Keratinocyte (primary cell): ENCODE results near the gene KIZ. TPM values are rescaled to one million over a fixed set of nuclear protein-coding genes. Genes with fewer than 3 reads are reported as not detected.

ENCODE experiments used
- DNase-seq: peaks from one replicate; pipeline ENCODE4 v3.0.0-alpha.2; 2011; ENCODE audit warnings: low read depth, missing footprints, low spot score
- FAIRE-seq: peaks from 2 replicates; lab custom pipeline; 2011; peaks lifted over from hg19 to GRCh38; lab: Jason Lieb, UNC
- H2AFZ ChIP-seq: 2 replicates; pipeline ENCODE4 v1.6.0; 2012; ENCODE audit warnings: low read length, control low read depth, inconsistent platforms; ENCODE audit not compliant: control insufficient read depth
- H3K27ac ChIP-seq: 2 replicates; pipeline ENCODE4 v1.5.1; 2011; ENCODE audit warnings: low read length; ENCODE audit not compliant: control insufficient read depth, insufficient read depth
- H3K27me3 ChIP-seq: 3 replicates; pipeline ENCODE4 v1.6.0; 2011; ENCODE audit warnings: low read length; ENCODE audit not compliant: control insufficient read depth, insufficient read depth; ENCODE audit errors: extremely low read depth
- H3K36me3 ChIP-seq, 2 experiments: 2 replicates in 1 of 2; 3 replicates in 1 of 2; pipeline ENCODE4 v1.5.1; 2011; ENCODE audit warnings: low read length in 2 of 2, mild to moderate bottlenecking in 1 of 2; ENCODE audit not compliant: control insufficient read depth in 2 of 2, insufficient read depth in 2 of 2; ENCODE audit errors: extremely low read depth in 1 of 2
- H3K4me1 ChIP-seq: 3 replicates; pipeline ENCODE4 v1.5.1; 2011; ENCODE audit warnings: low read length; ENCODE audit not compliant: control insufficient read depth, insufficient read depth; ENCODE audit errors: extremely low read depth
- H3K4me2 ChIP-seq: 3 replicates; pipeline ENCODE4 v1.6.0; 2011; ENCODE audit warnings: low read depth, low read length; ENCODE audit not compliant: control insufficient read depth, insufficient read depth; ENCODE audit errors: extremely low read depth
- H3K4me3 ChIP-seq, 3 experiments: fragments of 200-600 bp in 1 of 3; sonication (generic) in 1 of 3; 2 replicates in 2 of 3; 3 replicates in 1 of 3; pipeline ENCODE4 v1.5.1; 2011 to 2016; ENCODE audit warnings: low read length in 3 of 3, mild to moderate bottlenecking in 3 of 3, control low read depth in 2 of 3, inconsistent platforms in 1 of 3, low read depth in 1 of 3, mixed read lengths in 1 of 3, mixed run types in 1 of 3, moderate library complexity in 1 of 3; ENCODE audit not compliant: control insufficient read depth in 2 of 3, insufficient read depth in 2 of 3; ENCODE audit errors: extremely low read depth in 1 of 3
- H3K79me2 ChIP-seq: 2 replicates; pipeline ENCODE4 v1.6.0; 2012; ENCODE audit warnings: low read length; ENCODE audit not compliant: control insufficient read depth, insufficient read depth
- H3K9ac ChIP-seq: 3 replicates; pipeline ENCODE4 v1.6.0; 2011; ENCODE audit warnings: low read length; ENCODE audit not compliant: control insufficient read depth, insufficient read depth; ENCODE audit errors: extremely low read depth
- H3K9me1 ChIP-seq: 3 replicates; pipeline ENCODE4 v1.6.0; 2011; ENCODE audit warnings: low read length; ENCODE audit not compliant: control insufficient read depth, insufficient read depth; ENCODE audit errors: extremely low read depth
- H3K9me3 ChIP-seq: 2 replicates; pipeline ENCODE4 v1.5.1; 2012; ENCODE audit warnings: low read depth, low read length; ENCODE audit not compliant: control insufficient read depth
- H4K20me1 ChIP-seq: 3 replicates; pipeline ENCODE4 v1.6.0; 2011; ENCODE audit warnings: low read length; ENCODE audit not compliant: control insufficient read depth, insufficient read depth; ENCODE audit errors: extremely low read depth
- EZH2 ChIP-seq: IDR thresholded peaks from one replicate; pipeline ENCODE4 v1.6.1; 2012; ENCODE audit warnings: inconsistent platforms, mild to moderate bottlenecking, low read length, moderate library complexity
- dilution Hi-C: fragments of 300-500 bp; cut with MboI; formaldehyde crosslinking; loops from one replicate; pipeline ENCODE4 v1.7.0; 2020; ENCODE audit warnings: low sequenced_read_pairs; ENCODE audit not compliant: extremely low pct_ligation_motif_present
- polyA plus RNA-seq, 5 experiments: library from polyadenylated mRNA; depleted of rRNA in 3 of 5; stranded (reverse) in 3 of 5; stranded (forward) in 1 of 5; unstranded in 1 of 5; fragments of >200 nt; gene quantifications; 1 replicate in 1 of 5; 2 replicates in 3 of 5; 3 replicates in 1 of 5; pipeline versions ENCODE4 v1.2.1 to v1.2.3, GENCODE V29; 2011 to 2012; ENCODE audit warnings: missing spikeins in 2 of 5, low read depth in 1 of 5, low replicate concordance in 1 of 5
- TF ChIP-seq, protein P1 (sequence below), 3 experiments: IDR thresholded peaks in 1 of 3; conservative IDR thresholded peaks in 1 of 3; optimal IDR thresholded peaks in 1 of 3; 2 replicates in 2 of 3; 3 replicates in 1 of 3; pipeline versions ENCODE3 to v1.5.1; 2011; ENCODE audit warnings: low read length in 3 of 3, mild to moderate bottlenecking in 3 of 3, moderate library complexity in 2 of 3, control low read depth in 1 of 3, inconsistent platforms in 1 of 3; ENCODE audit not compliant: insufficient read depth in 2 of 3; ENCODE audit errors: extremely low read depth in 1 of 3

The KIZ gene
- polyA plus RNA-seq, 1 donor (not counting 4 experiments of a cell fraction or from before 2014, with no cell fraction given): 21.3 TPM

DNA sequence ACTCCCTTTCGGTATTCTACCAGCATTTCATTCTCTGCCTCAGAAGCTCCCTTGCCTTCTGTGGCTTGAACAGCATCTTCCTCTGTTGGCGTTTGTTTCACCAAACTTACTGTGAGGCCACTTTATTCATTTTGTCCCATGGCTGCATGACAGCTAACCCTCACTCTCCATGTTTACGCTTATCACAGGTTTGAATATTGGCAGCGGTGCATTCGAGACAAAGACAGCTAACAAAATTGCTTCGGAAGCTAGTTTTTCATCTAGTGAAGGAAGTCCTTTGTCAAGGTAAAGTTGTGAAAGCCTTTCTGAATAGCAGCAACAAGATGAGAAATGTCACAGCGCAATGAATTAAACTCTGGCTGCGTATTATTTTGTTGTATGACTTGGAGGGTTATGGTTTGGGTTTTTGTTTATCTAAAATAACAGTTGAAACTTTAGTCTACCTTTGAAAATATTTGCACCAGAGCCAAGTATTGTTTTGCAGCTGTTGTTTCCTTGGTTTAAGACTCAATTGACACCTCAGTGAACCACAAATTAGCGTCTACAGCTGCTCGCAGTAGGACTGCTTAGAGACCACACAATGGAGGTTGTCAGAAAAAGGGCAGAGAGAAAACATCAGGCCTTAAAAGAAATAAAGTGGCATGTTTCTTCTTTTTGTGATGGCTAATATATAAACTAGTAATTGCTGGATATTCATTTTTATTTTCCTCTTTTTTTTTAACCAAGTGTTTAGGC, 106.8 kb downstream of the KIZ start:
- H2AFZ ChIP-seq: no peak overlapping the region
- dilution Hi-C loops: no loop called here
- H3K27ac ChIP-seq: no peak overlapping the region
- H3K4me3 ChIP-seq: no peak overlapping the region
- no peaks in the 10 kb centered on the region for H3K27me3 ChIP-seq
- H3K9me1 ChIP-seq: no peaks in the 10 kb centered on the region
- no peak for DNase-seq
- H3K4me2 ChIP-seq: no peak overlapping the region
- no peak for TF ChIP-seq EZH2
- TF ChIP-seq, protein P1, sequence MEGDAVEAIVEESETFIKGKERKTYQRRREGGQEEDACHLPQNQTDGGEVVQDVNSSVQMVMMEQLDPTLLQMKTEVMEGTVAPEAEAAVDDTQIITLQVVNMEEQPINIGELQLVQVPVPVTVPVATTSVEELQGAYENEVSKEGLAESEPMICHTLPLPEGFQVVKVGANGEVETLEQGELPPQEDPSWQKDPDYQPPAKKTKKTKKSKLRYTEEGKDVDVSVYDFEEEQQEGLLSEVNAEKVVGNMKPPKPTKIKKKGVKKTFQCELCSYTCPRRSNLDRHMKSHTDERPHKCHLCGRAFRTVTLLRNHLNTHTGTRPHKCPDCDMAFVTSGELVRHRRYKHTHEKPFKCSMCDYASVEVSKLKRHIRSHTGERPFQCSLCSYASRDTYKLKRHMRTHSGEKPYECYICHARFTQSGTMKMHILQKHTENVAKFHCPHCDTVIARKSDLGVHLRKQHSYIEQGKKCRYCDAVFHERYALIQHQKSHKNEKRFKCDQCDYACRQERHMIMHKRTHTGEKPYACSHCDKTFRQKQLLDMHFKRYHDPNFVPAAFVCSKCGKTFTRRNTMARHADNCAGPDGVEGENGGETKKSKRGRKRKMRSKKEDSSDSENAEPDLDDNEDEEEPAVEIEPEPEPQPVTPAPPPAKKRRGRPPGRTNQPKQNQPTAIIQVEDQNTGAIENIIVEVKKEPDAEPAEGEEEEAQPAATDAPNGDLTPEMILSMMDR (optimal IDR thresholded peaks at IDR 0.05 in 1 of 3, IDR thresholded peaks at IDR 0.05 in 1 of 3, conservative IDR thresholded peaks at IDR 0.05 in 1 of 3; ENCODE audit: extremely low read depth in 1 of 3, insufficient read depth in 2 of 3, low read length in 3 of 3): no peak
- H3K4me1 ChIP-seq: no peaks in the 10 kb centered on the region
- no peaks in the 10 kb centered on the region for H3K9me3 ChIP-seq
- peaks cover 0 to 3% of the 10 kb centered on the region in 2 experiments for H3K36me3 ChIP-seq
- H3K9ac ChIP-seq: no peak overlapping the region
- FAIRE-seq: no peak
- H4K20me1 ChIP-seq: no peaks in the 10 kb centered on the region
- no peaks in the 10 kb centered on the region for H3K79me2 ChIP-seq

DNA sequence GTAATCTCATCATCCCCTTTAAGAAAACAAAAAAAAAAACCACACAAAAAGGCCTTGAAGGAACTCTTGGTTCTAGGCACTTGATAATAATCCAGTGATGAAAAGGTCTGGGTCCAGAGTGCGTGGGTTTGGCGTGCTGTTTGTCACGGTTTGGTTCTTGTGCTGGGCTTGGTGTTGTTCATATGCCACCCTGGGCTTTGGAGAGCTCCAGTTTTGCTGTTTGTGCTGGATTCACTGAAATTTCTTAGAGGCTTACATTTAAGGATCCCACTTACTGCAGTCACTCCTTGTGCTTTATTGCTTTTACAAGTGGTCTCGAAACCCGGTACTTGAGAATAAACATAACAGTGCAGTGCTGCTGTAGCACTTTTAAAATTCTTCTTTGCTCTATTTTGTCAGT, 108.4 kb downstream of the KIZ start:
- no peak overlapping the region for H3K4me2 ChIP-seq
- H3K9ac ChIP-seq: no peak overlapping the region
- DNase-seq (no peak), FAIRE-seq (no peak)
- no peak overlapping the region for H3K27ac ChIP-seq
- H2AFZ ChIP-seq: no peak overlapping the region
- H3K9me1 ChIP-seq: no peaks in the 10 kb centered on the region
- no peaks in the 10 kb centered on the region for H3K4me1 ChIP-seq
- no peaks in the 10 kb centered on the region for H3K27me3 ChIP-seq
- H3K4me3 ChIP-seq: no peak overlapping the region
- no peaks in the 10 kb centered on the region for H3K9me3 ChIP-seq
- no peaks in the 10 kb centered on the region for H3K79me2 ChIP-seq
- TF ChIP-seq, protein P1 (optimal IDR thresholded peaks at IDR 0.05 in 1 of 3, IDR thresholded peaks at IDR 0.05 in 1 of 3, conservative IDR thresholded peaks at IDR 0.05 in 1 of 3; ENCODE audit: extremely low read depth in 1 of 3, insufficient read depth in 2 of 3, low read length in 3 of 3): no peak
- TF ChIP-seq EZH2: no peak
- no peaks in the 10 kb centered on the region for H4K20me1 ChIP-seq
- peaks cover 0 to 1% of the 10 kb centered on the region in 2 experiments for H3K36me3 ChIP-seq
- dilution Hi-C loops: no loop called here
